ENCODE results near the gene ROS1.

The ROS1 gene

DNA sequence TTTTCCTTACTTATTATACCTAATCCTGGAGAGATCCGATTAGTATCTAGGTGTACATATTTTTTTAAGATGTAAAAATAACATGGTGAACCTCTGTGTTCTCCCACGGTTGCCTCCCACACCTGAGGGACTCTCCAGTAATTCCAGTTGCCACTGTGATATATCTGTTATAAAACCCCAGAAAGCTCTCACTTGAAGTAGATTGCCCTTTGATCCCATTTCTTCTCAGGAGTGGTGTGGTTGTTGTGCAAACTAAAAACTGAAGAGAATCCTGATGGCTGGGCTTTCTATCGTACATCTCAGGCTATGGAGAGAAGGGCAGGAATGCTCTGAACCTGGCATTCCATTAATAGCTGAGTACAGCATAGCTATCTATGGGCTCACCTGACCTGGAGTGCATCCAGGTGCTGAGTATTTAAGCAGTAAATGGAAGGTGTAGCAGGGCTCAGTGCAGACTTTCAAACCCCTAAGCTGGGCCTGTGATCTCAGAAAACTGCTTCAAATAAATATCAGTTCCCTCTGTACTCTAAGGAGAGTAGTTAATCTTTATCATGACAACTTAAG lies 119.4 kb downstream of the ROS1 start:
- no peak for DNase-seq

DNA sequence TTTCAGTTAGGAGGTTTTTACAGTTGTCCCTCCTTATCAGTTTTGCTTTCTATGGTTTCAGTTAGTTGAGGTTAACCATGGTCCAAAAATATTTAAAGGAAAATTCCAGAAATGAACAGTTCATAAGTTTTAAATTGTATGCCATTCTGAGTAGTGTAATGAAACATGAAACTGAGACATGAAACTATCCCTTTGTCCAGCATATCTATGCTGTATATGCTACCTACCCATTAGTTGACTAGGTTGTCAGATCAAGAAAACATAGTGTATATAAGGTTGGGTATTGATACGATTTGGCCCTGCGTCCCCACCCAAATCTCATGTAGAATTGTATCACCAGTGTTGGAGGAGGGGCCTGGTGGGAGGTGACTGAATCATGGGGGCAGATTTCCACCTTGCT lies 121.3 kb downstream of the ROS1 start:
- no peak for DNase-seq

GRCh38 chr6:117303323-117303722 lies 122.4 kb downstream of the ROS1 start:
- no peak for DNase-seq

GRCh38 chr6:117298941-117299340 lies 126.8 kb downstream of the ROS1 start:
- DNase-seq = no peak

GRCh38 chr6:117290173-117290846 lies 135.4 kb downstream of the ROS1 start:
- DNase-seq = no peak

DNA sequence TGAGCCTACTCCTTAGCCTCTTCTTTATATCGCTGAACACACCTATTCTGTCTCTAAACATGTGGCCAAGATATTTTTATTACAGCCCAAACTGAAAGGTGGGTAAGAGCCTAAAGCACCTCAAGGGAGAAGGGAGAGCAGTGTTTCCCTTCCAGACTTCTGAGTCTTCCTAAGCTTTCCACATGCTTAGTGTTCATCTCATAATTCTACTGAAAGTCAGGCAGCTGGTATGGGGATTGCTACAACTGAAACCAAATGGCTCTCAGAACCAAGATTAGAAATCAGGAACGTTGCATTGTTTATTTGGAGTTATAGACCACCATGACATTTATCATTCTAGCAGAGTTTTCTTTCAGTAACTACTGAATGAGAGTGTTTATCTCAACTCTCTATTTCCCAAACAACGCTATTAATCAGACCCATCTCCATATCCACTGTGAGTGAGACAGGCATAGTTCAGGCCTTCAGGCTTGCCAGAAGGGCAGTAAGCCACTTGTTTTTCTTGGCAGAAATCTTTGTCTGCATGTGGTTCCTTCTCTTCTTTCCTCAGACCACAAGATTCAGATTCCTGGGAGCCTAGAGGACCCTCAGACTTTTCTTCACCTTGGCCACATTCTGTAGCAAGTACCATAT lies 137.5 kb downstream of the ROS1 start:
- no peak for DNase-seq

DNA sequence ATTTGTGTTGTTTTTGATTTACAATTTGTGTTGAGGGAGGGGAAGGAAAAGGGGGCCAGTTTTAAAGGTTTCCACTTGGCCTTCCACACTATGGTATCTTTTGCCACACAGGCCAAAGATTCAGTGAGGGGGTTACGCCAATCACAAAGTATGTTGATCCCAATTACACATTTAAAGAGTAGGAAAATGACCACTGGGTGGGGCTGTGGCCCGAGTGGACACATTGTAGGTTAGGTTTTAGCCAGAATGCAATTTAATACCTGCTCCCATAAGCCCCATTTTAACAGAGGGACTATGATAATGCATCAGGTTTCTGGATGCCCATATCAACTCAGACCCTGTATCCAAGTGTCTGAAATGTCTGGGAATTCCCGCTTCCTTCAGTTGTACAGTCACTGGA lies 144.8 kb downstream of the ROS1 start:
- no peak for DNase-seq

GRCh38 chr6:117276778-117277316 lies 148.9 kb downstream of the ROS1 start:
- DNase-seq = no peak

DNA sequence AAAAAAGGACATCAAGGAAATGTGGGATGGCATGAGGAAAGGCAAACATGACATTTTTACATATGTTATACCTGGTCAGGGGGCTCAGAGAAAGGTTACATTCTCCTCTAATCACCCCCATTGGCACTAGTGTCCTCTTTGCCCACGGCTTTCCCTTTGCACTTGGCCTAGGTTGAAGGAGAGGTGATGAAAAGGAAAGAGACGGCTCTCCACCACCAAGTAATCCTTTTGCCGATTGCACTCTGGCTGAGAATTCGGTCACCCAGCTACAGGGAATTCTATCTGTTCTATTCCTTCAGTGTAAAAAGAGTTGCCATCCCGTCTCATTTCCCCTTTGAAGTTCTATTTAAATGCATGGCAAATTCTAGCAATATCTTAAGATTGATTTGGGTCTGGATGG lies 150.0 kb downstream of the ROS1 start:
- DNase-seq = no peak

GRCh38 chr6:117275205-117275604 lies 150.5 kb downstream of the ROS1 start:
- DNase-seq = no peak

- DNase-seq = no peak
These were observed 152.9 kb downstream of the ROS1 start for GRCh38 chr6:117272891-117273290.

DNA sequence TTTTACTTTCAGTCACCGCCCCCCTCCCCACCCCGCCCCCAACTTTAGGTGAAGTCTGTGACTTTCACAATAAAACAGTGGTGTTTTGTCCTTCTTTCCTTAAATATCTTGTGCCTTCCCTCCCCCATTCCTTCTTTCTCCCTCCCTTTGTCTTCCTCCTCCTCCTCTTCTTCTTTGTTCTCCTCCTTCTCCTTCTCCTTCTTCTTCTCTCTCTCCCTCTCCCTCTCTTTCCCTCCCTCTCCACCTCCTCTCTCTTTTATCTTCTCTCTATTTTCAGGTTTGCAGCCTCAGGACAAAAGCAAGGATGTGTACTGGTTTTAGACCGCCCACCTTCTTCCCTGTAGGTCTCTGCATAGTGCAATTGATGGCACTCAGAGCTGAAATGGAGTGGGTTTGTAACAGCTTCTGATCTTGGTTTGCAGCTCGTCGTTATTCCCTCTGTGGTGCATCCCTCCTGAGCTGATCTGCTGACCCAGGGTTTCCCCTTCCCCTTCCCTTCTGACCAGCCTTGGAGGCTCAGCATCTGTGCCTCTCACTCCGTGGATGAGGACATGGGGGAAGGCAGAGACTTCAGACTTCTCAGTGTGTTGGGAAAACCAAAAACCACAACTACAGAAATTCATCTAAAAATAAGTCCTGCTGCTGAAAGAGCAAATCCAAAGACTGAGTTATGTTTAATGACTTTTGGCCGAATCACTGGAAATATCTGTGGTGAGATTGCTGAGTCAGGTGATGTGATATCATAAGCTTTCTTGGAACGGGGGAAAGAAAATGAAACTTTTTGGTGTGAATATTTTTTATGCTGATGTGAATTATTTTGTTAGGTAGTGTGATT lies 153.5 kb downstream of the ROS1 start:
- DNase-seq = no peak

- no peak for DNase-seq
These were observed 154.8 kb downstream of the ROS1 start for GRCh38 chr6:117270843-117271507.

DNA sequence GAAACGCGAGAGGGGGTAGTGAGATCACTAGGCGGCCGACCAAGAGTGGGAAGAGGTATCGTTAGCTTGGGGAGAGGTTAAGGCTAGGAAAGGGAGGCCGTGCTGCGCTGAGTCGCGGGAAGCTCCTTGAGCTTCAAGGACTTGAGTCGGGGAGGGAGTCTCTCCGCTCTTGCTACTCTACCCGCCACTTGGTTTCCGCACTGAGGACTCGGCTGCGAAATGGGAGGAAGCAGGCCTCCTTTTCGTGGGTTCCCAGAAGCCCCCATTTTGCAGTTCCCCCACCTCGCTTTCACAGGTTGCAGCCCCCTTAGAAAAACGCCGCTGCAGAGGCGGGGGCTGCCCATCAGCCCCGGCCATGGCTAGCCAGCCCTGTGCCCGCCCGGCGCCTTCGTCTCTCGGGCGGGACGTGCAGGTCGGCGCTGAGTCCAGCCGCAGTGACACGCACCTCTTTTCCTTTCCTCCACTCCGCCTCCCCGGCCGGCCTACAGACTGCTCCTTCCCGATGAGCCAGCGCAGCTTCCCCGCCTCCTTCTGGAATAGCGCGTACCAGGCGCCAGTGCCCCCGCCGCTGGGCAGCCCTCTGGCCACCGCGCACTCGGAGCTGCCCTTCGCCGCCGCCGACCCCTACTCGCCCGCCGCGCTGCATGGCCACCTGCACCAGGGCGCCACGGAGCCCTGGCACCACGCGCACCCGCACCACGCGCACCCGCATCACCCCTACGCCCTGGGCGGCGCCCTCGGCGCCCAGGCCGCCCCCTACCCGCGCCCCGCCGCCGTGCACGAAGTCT lies 155.5 kb downstream of the ROS1 start:
- no peak for DNase-seq

- DNase-seq = no peak
These were observed 156.1 kb downstream of the ROS1 start for GRCh38 chr6:117269638-117270054.

DNA sequence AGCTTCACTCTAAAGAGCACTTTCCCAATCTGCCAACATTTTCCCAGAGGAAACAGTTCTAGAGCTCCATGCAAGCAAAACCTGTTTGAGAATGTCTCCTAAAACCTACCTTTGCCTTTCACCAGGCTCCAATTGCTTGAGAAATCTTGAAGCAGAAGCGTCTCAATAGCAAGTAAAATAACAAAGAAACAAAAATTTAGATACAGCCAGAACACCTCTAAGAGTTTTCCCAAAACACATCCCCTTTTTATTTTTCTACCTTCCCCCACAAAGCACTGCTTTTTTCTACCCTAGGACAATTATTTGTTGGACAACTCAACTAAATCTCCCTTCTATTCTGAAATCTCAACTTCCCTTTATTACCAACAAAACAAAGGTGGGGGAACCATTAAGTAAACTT lies 156.8 kb downstream of the ROS1 start:
- no peak for DNase-seq

DNA sequence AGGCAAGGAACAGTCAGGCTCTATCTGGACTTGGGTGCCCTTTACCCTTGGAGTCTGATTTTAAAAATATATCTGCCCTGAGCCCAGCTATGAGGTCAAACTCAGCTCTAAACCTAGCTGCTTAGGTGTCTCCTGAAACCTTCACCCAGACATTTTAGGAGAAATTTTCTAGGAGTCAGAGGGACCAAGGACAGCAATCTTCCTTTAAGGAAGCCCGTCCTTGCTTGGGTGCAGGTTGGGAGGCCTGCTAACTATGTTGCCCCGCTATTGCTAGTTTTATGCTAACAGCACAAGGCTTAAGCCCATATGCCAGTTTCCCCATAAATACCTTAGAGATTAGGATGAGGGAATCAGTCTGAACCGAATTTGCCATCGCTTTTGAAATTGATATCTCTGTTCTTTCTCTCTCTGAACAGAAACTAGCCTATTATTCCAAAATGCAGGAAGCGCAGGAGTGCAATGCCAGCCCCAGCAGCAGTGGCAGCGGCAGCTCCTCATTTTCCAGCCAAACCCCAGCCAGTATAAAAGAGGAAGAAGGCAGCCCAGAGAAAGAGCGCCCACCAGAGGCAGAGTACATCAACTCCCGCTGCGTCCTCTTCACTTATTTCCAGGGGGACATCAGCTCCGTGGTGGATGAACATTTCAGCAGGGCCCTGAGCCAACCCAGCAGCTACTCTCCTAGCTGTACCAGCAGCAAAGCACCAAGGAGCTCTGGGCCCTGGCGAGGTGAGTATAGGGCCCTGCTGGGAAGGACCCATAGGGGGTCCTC lies 157.8 kb downstream of the ROS1 start:
- no peak for DNase-seq

DNA sequence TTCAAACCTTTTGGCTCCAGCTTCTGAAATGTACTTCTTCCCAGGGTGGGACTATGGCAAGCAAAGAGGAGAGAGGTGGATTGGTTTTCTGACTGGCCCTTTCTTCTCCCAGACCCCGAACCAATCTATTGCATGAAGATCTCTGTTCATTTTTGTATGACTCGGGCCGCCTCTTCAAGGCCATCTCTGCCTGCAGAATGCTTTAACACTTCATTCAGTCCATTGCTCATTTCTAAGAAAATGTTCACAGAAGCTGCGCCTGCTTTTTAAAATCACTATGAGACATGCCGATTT lies 158.7 kb downstream of the ROS1 start:
- DNase-seq = no peak

DNA sequence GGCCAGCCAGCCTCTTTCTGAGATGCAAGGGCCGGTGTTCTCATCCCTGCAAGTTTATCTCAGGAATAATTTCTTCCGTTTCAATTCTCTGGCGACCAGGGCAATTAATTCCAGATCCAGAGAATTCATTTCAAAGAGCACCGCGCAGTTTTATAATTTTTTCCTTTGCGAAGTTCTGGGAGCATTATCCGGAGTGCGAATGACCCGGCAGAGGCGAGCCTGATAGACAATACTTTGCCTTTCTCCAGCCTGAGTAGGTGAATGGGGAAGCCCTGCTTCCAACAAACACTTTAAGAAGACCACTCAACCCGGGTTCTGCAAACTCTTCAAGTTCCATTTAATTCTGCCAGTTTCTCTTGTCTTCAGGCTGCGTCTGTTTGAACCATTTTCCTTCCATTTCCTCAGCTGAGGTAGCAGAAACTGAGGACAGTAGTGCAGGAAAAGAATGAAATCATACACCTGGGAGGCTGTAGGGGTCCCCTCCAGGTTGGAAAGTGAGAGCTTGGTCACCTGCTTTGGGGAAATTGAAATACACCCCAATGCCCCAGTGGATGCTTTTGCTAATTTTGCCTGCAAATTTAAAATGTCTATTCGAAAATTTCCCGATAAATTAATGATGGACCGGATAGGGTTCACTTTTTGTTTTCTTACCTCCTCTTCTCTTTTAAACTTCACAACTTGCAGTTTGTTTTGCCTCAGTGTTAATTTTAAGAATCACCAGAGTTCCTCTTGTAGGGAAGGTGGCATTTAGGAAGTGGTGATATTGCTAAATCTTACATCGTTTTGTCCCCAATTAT lies 159.3 kb downstream of the ROS1 start:
- no peak for DNase-seq

Data from left hindlimb (tissue), 1 donor.